ENCODE results near the gene SUSD6.

GRCh38 chr14:69682136-69682535, 70.7 kb downstream of the SUSD6 start:
- TF ChIP-seq CTCF (IDR thresholded peaks at IDR 0.05) (no peak), POLR2A (IDR thresholded peaks at IDR 0.05) (no peak)
